ENCODE results near the gene ITM2C. TPM values are rescaled to one million over a fixed set of nuclear protein-coding genes. Genes with fewer than 3 reads are reported as not detected.

ITM2C gene, protein sequence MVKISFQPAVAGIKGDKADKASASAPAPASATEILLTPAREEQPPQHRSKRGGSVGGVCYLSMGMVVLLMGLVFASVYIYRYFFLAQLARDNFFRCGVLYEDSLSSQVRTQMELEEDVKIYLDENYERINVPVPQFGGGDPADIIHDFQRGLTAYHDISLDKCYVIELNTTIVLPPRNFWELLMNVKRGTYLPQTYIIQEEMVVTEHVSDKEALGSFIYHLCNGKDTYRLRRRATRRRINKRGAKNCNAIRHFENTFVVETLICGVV
- 32.6 and 39.4 TPM in 2 replicates for total RNA-seq (2014; rRNA removed; shearing (Covaris generic))
- polyA plus RNA-seq (2015; cell fraction: cytosol; rRNA removed): 32.3 and 40.5 TPM in 2 replicates
- 34.8 and 38.8 TPM in 2 replicates for polyA plus RNA-seq (2015; cell fraction: nucleus; rRNA removed)

DNA sequence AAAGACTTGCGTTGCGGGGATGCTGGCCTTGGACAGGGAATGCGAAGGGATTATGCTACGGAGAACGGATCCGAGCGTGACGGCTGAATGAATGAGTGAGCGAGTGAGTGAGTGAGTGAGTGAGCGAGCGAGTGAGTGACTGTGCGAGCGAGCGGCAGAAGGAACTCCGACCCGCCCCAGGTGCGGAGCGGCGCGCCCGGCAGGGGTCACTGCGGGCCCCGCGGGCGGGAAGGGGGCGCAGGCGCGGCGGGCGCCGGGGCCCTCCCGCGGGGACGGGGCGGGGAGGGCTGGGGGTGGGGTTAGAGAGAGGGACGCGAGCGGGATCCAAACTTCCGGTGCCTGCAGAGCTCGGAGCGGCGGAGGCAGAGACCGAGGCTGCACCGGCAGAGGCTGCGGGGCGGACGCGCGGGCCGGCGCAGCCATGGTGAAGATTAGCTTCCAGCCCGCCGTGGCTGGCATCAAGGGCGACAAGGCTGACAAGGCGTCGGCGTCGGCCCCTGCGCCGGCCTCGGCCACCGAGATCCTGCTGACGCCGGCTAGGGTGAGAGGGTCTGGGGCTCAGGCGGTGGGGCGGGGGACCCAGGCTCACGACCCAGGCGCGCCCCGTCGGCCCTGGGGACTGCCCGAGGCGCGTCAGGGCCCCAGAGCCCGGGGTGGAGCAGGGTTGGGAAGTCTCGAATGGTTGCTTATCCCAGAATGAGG, at the start of gene ITM2C:
ITM2C (plus strand) TSS at position 338 of the 702 bp plus-strand sequence; CDS start at position 422, 84 bp downstream.
- peak; percentile 35 for DNase-seq (ENCODE audit: low read depth)

DNA sequence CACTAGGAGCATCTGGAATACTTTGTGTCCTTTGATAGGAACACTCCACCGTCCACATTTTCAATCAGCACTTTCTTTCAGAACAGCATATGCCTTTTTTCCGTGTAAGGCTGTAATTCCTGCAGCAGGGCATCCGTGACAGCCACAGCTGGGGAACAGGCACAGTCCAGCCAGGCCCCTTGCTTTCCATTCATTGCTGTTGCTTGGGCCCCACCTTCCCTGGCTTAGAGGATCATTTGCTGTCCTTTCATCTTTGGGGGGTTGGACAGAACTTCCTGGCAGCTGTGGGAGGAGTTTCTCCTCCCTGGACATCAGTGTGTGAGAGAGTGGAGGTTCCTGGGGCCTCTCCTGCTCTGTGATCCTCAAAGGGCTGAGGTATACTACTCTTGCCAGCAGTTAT, 49.7 kb upstream of the ITM2C start:
- no peak for DNase-seq (ENCODE audit: low read depth)

- no peak for DNase-seq (ENCODE audit: low read depth)
Measured at GRCh38 chr2:230816735-230817134, 48.0 kb upstream of the ITM2C start.

- DNase-seq (ENCODE audit: low read depth): no peak
Measured at GRCh38 chr2:230819433-230819832, 45.3 kb upstream of the ITM2C start.

- DNase-seq (ENCODE audit: low read depth): no peak
Measured at GRCh38 chr2:230821261-230821990, 43.3 kb upstream of the ITM2C start.

DNA sequence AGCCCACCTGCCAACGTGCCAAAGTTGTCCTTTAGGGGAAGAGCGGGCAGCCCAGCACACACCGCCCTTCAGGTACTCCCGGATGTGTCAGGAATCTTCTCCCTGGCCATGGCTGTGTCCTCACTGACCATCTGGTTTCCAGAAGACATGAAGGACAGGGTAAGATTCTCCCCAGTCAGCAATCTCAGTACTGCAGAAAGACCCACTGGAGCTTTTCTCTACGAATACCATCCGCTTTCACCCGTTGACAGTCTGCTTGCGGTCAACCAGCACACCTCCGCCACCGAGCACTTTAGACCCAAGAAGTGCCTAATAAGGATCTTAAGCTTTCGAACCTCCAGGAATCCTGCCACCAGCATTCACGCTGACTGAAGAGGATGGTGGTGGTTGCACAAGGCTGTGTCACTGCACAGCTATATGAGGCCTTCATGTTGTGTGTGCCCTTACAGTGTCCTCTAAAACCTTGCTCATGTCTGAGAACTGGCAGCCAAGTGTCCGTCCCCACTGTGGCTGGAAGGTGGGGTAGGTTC, 42.7 kb upstream of the ITM2C start:
- DNase-seq (ENCODE audit: low read depth): no peak

- no peak for DNase-seq (ENCODE audit: low read depth)
Measured at GRCh38 chr2:230823264-230823964, 41.3 kb upstream of the ITM2C start.

DNA sequence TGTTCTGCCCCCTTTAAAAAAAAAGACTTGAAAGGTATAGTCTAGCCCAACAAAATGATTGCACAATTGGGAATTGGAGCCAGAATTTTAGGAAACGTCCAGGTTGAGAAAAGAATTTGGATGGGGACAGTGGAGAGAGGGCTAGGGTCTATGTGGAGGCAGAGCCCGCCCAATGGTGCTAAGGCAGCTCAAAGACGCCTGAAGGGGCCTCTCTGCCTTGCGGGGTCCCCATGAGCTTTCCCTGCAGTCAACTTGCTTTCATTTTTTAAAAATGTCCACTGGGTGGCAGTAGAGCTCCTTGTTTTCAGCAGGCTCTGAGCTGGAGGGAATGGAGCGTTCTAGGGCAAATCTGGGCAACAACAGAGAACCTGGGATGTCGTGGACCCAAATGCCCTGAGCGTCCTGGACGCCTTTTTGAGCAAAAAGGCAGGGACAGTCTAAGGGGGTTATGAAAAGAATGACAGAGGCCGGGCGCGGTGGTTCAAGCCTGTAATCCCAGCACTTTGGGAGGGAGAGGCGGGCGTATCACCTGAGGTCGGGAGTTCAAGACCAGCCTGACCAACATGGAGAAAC, 40.2 kb upstream of the ITM2C start:
- DNase-seq (ENCODE audit: low read depth): peak; percentile 73

DNA sequence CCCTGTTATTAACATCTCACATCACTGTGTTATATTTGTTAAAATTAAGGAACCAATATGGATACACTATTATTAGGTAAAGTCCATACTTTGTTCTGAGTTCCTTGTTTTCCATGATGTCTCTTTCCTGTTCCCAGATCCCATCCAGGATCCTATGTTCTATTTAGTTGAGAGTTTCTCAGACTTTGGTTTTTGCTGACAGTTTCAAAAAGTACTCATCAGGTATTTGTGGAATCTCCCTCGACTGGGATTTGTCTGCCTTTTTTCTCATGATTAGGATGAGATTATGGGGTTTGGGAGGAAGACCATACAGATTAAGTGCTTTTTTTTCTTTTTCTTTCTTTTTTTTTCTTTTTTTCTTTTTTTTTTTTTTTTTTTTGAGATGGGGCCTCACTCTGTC, 39.4 kb upstream of the ITM2C start:
- no peak for DNase-seq (ENCODE audit: low read depth)

DNA sequence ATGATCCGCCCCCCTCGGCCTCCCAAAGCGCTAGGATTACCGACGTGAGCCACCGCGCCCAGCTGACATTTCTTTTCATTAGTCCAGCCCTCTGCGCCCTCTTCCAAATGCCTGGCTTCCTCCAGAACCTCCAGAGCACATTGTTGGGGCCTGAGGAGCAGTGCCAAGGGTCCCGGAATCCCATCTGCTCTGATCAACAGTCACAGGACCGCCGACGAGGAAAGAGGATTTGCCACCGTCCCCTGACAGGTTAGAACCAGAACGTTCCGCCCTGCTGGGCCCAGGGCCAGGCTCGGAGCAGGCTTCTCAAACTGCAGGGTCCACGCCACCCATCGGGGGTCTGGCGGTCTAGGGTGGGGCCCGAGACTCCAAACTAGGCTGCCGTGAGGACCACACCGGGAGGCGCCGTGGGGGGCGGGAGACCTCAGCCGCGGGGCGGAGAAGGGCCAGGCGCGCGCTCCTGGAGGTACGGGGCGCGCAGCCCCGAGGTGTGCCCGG, 36.9 kb upstream of the ITM2C start:
- no peak for DNase-seq (ENCODE audit: low read depth)

GRCh38 chr2:230828272-230828961, 36.3 kb upstream of the ITM2C start:
- no peak for DNase-seq (ENCODE audit: low read depth)

GRCh38 chr2:230829293-230829692, 35.4 kb upstream of the ITM2C start:
- DNase-seq (ENCODE audit: low read depth): no peak

GRCh38 chr2:230829959-230830358, 34.8 kb upstream of the ITM2C start:
- DNase-seq (ENCODE audit: low read depth): no peak

DNA sequence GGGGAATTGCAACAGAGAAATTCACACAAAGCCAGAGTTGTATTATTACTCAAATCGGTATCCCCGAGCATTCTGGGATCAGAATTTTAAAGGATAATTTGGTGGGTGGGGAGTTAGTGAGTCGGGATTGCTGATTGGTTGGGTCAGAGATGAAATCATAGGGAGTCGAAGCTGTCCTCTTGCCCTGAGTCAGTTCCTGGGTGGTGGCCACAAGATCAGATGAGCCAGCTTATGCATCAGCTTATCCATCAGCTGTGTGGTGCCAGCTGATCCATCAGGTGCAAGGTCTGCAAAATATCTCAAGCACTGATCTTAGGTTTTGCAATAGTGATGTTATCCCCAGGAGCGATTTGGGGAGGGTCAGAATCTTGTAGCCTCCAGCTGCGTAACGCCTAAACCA, 34.3 kb upstream of the ITM2C start:
- DNase-seq (ENCODE audit: low read depth): peak; percentile 19

DNA sequence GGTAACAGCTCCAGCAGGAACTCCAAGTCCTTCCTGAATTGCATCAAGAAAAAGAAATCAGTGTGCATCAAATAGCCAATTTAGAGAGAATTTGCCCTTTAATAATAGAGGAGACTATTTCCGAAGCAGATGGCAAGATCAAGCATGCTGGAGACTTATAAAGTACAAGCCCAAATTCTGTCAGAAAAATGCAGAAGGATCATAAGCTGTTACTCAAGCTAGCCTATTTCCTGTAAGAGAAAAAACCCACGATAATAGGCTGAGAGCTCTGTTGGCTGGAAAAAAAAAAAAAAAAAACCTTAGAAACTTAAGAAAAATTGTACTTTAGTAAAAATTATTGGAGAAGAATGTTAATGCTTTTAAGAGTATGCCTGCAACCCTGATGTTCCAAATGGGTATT, 24.4 kb upstream of the ITM2C start:
- DNase-seq (ENCODE audit: low read depth): no peak

DNA sequence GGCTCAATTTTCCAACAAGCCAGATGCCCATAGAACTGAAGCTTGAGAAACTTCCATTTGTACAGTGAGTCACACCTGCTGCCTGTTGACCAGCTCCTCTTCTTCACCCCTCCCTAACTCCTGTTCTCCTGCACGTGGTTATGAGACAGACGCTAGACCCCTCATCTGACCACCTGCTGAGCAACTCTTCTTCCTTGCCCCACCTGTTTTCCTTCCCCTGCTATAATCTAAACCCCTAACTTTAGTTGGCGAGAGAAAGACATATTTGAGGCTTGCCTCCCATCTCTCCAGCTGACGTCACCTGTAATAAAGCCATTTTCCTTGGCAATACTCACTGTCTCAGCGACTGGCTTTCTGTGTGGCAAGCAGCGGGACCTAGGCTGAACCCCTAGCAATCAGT, 22.3 kb upstream of the ITM2C start:
- peak; percentile 65 for DNase-seq (ENCODE audit: low read depth)

GRCh38 chr2:230843132-230843531, 21.6 kb upstream of the ITM2C start:
- no peak for DNase-seq (ENCODE audit: low read depth)

DNA sequence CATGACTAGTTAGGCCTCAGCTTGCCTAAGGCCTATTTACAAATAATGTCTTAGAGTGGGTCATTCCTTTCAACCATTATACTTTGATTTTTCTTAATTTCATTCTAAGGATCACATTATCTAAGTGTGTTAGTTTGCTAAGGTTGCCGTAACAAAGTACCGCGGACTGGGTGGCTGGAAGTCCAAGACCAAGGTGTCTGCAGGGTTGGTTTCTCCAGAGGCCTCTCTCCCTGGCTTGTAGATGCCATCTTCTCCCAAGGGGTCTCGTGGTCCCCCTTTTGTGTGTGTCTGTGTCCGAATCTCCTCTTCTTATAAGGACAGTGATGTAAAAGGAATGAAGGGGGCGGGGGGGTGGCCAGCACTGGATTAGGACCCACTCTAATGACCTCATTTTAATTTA, 18.4 kb upstream of the ITM2C start:
- DNase-seq (ENCODE audit: low read depth): no peak

DNA sequence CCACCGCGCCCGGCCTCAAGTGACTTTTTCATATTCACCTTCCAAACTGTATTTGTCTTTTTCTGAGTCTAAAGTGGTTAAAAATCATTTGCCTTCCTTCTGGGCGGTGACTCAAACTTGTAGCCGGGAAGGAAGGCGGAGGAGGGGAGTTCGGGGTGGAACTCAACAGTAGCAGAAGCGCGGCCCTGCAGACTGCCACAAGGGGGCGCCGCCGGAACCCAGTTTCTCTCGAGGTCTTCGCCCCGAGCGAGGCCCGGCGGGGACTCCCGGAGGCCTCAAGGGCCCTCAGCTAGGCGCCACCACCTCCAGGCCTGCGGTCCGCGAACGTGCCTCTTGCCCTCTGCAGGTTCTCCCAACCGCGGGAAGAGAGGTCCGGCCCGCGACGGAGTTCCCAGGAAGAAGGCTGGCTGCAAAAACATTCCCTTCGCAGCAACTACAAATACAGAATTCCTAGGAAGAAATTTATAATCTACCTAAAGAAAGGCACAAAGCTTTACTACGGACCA, 16.8 kb upstream of the ITM2C start:
- peak; percentile 86 for DNase-seq (ENCODE audit: low read depth)

Measured in HT1080 (cell line).